ENCODE data around the gene INTS3. TPM values are rescaled to one million over a fixed set of nuclear protein-coding genes. Genes with fewer than 3 reads are reported as not detected.

INTS3 gene
- total RNA-seq, 1 experiment from 2014 or later = 66.8 TPM

DNA sequence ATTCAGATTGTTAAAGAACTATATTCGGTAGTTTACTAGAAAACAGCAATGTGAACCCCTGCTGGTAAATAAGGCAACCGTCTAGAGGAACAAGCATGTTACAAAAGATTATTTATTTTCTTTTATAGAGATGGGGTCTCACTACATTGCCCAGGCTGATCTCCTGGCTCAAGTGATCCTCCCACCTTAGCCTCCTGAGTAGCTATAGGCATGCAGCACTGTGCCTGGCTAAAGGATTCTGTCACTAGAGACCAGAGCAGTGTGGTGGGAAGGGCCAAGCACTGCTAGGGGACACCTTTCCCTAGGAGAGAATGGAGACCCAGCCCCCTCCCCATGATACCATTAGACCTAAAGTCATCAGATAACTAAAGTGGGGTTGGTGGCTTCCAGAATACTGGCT is 76.3 kb downstream of the INTS3 start:
- peaks cover 7% of the 10 kb centered on the region for H3K36me3 Mint-ChIP-seq
- TF ChIP-seq SOX15 (CRISPR knock-in tag; IDR thresholded peaks at IDR 0.05) (no peak), ZNF121 (CRISPR knock-in tag; IDR thresholded peaks at IDR 0.05) (peak; percentile 93)
- no peaks in the 10 kb centered on the region for H3K27me3 Mint-ChIP-seq (ENCODE audit: low read depth)
- no peaks in the 10 kb centered on the region for H3K9me3 Mint-ChIP-seq
- CTCF ChIA-PET = no interaction called here
- H3K4me3 Mint-ChIP-seq = no peak overlapping the region
- POLR2A ChIA-PET = interaction anchor here (0.8 kb wide), 1 partner anchor 119 kb away, joined by 3 read pairs; the partner anchor contains the start of gene GATAD2B
- H3K27ac Mint-ChIP-seq = no peak overlapping the region
- ATAC-seq = no peak
- no peak for DNase-seq (ENCODE audit: low spot score)
- peaks cover 13% of the 10 kb centered on the region for H3K4me1 Mint-ChIP-seq

DNA sequence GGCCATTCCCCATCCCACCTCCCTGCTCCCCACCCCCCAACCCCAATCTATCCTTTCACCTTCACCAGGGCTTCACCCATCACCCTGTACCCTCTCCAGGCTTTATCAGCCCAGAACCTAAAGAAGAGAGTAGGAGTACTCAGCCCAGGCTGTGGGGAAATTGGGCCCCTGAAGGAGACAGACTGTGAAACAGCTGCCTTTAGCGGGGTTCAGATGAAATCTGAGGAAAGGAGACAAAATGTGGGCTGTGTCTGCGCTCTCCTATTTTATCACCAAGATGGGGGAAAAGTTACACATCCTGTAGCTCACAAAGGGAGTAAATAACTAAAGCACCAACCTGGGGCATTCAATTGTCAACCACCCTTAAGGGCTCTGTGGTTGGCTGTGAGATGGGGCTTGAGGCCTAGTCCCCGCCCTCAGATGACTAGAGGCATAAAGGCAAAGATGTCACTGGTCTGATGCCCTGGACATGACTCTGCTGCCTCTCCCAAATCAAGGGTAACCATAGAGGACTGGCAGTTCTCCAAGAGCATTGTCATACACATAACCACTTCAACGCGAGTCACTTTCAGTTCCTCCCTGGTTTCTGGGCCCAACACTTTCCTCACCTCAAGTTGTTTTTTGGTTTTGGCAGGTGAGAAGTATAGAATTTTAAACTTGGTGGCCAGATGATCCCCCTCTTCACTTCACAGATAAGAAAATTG is 77.3 kb downstream of the INTS3 start:
- Mint-ChIP-seq H3K4me3 (no peak overlapping the region), H3K4me1 (peaks cover 13% of the 10 kb centered on the region), H3K27me3 (ENCODE audit: low read depth) (no peaks in the 10 kb centered on the region), H3K9me3 (no peaks in the 10 kb centered on the region), H3K27ac (peak overlapping the region; percentile 2), H3K36me3 (peaks cover 17% of the 10 kb centered on the region)
- ChIA-PET CTCF (interaction anchor here (1.6 kb wide), 1 partner anchor 127 kb away, joined by 3 read pairs; no protein-coding TSS in a partner anchor), POLR2A (interaction anchor here (0.5 to 1.0 kb wide), 3 partner anchors 29 to 81 kb away, joined by 3 to 4 read pairs (median 3); no protein-coding TSS in a partner anchor)
- no peak for TF ChIP-seq MYBL2 (CRISPR knock-in tag; IDR thresholded peaks at IDR 0.05)
- TF ChIP-seq, protein P1, sequence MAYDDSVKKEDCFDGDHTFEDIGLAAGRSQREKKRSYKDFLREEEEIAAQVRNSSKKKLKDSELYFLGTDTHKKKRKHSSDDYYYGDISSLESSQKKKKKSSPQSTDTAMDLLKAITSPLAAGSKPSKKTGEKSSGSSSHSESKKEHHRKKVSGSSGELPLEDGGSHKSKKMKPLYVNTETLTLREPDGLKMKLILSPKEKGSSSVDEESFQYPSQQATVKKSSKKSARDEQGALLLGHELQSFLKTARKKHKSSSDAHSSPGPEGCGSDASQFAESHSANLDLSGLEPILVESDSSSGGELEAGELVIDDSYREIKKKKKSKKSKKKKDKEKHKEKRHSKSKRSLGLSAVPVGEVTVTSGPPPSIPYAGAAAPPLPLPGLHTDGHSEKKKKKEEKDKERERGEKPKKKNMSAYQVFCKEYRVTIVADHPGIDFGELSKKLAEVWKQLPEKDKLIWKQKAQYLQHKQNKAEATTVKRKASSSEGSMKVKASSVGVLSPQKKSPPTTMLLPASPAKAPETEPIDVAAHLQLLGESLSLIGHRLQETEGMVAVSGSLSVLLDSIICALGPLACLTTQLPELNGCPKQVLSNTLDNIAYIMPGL (CRISPR knock-in tag; IDR thresholded peaks at IDR 0.05) = no peak
- TF ChIP-seq, protein P2, sequence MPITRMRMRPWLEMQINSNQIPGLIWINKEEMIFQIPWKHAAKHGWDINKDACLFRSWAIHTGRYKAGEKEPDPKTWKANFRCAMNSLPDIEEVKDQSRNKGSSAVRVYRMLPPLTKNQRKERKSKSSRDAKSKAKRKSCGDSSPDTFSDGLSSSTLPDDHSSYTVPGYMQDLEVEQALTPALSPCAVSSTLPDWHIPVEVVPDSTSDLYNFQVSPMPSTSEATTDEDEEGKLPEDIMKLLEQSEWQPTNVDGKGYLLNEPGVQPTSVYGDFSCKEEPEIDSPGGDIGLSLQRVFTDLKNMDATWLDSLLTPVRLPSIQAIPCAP (CRISPR knock-in tag; IDR thresholded peaks at IDR 0.05) = no peak
- TF ChIP-seq ZNF121 (CRISPR knock-in tag; IDR thresholded peaks at IDR 0.05) = no peak
- TF ChIP-seq NR3C1 (CRISPR knock-in tag; conservative IDR thresholded peaks at IDR 0.05; ENCODE audit: low read depth) = no peak
- TF ChIP-seq, protein P3, sequence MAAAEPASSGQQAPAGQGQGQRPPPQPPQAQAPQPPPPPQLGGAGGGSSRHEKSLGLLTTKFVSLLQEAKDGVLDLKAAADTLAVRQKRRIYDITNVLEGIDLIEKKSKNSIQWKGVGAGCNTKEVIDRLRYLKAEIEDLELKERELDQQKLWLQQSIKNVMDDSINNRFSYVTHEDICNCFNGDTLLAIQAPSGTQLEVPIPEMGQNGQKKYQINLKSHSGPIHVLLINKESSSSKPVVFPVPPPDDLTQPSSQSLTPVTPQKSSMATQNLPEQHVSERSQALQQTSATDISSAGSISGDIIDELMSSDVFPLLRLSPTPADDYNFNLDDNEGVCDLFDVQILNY (CRISPR knock-in tag; IDR thresholded peaks at IDR 0.05) = no peak
- TF ChIP-seq, protein P4, sequence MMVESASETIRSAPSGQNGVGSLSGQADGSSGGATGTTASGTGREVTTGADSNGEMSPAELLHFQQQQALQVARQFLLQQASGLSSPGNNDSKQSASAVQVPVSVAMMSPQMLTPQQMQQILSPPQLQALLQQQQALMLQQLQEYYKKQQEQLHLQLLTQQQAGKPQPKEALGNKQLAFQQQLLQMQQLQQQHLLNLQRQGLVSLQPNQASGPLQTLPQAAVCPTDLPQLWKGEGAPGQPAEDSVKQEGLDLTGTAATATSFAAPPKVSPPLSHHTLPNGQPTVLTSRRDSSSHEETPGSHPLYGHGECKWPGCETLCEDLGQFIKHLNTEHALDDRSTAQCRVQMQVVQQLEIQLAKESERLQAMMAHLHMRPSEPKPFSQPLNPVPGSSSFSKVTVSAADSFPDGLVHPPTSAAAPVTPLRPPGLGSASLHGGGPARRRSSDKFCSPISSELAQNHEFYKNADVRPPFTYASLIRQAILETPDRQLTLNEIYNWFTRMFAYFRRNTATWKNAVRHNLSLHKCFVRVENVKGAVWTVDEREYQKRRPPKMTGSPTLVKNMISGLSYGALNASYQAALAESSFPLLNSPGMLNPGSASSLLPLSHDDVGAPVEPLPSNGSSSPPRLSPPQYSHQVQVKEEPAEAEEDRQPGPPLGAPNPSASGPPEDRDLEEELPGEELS (CRISPR knock-in tag; IDR thresholded peaks at IDR 0.05) = no peak
- TF ChIP-seq, protein P5, sequence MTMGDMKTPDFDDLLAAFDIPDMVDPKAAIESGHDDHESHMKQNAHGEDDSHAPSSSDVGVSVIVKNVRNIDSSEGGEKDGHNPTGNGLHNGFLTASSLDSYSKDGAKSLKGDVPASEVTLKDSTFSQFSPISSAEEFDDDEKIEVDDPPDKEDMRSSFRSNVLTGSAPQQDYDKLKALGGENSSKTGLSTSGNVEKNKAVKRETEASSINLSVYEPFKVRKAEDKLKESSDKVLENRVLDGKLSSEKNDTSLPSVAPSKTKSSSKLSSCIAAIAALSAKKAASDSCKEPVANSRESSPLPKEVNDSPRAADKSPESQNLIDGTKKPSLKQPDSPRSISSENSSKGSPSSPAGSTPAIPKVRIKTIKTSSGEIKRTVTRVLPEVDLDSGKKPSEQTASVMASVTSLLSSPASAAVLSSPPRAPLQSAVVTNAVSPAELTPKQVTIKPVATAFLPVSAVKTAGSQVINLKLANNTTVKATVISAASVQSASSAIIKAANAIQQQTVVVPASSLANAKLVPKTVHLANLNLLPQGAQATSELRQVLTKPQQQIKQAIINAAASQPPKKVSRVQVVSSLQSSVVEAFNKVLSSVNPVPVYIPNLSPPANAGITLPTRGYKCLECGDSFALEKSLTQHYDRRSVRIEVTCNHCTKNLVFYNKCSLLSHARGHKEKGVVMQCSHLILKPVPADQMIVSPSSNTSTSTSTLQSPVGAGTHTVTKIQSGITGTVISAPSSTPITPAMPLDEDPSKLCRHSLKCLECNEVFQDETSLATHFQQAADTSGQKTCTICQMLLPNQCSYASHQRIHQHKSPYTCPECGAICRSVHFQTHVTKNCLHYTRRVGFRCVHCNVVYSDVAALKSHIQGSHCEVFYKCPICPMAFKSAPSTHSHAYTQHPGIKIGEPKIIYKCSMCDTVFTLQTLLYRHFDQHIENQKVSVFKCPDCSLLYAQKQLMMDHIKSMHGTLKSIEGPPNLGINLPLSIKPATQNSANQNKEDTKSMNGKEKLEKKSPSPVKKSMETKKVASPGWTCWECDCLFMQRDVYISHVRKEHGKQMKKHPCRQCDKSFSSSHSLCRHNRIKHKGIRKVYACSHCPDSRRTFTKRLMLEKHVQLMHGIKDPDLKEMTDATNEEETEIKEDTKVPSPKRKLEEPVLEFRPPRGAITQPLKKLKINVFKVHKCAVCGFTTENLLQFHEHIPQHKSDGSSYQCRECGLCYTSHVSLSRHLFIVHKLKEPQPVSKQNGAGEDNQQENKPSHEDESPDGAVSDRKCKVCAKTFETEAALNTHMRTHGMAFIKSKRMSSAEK (CRISPR knock-in tag; IDR thresholded peaks at IDR 0.05; ENCODE audit: borderline replicate concordance) = no peak
- no peak for TF ChIP-seq ZNF416 (CRISPR knock-in tag; IDR thresholded peaks at IDR 0.05)
- TF ChIP-seq ZNF317 (CRISPR knock-in tag; IDR thresholded peaks at IDR 0.05; ENCODE audit: borderline replicate concordance, low read depth) = no peak
- TF ChIP-seq, protein P6, sequence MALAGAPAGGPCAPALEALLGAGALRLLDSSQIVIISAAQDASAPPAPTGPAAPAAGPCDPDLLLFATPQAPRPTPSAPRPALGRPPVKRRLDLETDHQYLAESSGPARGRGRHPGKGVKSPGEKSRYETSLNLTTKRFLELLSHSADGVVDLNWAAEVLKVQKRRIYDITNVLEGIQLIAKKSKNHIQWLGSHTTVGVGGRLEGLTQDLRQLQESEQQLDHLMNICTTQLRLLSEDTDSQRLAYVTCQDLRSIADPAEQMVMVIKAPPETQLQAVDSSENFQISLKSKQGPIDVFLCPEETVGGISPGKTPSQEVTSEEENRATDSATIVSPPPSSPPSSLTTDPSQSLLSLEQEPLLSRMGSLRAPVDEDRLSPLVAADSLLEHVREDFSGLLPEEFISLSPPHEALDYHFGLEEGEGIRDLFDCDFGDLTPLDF (CRISPR knock-in tag; IDR thresholded peaks at IDR 0.05) = no peak
- no peak for TF ChIP-seq FOXJ3 (CRISPR knock-in tag; IDR thresholded peaks at IDR 0.05; ENCODE audit: borderline replicate concordance)
- TF ChIP-seq, protein P7, sequence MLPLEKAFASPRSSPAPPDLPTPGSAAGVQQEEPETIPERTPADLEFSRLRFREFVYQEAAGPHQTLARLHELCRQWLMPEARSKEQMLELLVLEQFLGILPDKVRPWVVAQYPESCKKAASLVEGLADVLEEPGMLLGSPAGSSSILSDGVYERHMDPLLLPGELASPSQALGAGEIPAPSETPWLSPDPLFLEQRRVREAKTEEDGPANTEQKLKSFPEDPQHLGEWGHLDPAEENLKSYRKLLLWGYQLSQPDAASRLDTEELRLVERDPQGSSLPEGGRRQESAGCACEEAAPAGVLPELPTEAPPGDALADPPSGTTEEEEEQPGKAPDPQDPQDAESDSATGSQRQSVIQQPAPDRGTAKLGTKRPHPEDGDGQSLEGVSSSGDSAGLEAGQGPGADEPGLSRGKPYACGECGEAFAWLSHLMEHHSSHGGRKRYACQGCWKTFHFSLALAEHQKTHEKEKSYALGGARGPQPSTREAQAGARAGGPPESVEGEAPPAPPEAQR (CRISPR knock-in tag; IDR thresholded peaks at IDR 0.05) = no peak
- no peak for DNase-seq (ENCODE audit: low spot score)
- ATAC-seq = peak; percentile 57
